ENCODE measurements around the gene ZNF18.
"Not testable (repeated sequence)": the region's sequence is repeated elsewhere in the genome, so short reads cannot be mapped to it uniquely, and the experiment has no call there.

Gene ZNF18

GRCh38 chr17:11950771-11951519 is 46.3 kb downstream of the ZNF18 start:
- Histone ChIP-seq H3K27ac (ENCODE audit: low read depth, low read length) (no peak overlapping the region), H3K27me3 (ENCODE audit: control insufficient read depth in 1 of 2, insufficient read depth in 2 of 2, low read length in 2 of 2) (no peaks in the 10 kb centered on the region), H3K9ac (ENCODE audit: low read depth in 1 of 2, low read length in 2 of 2) (no peak overlapping the region)

GRCh38 chr17:11949571-11949970 is 47.7 kb downstream of the ZNF18 start:
- not testable (repeated sequence) for H3K9ac ChIP-seq (ENCODE audit: low read depth in 1 of 2, low read length in 2 of 2); H3K36me3 ChIP-seq (ENCODE audit: control insufficient read depth in 1 of 2, insufficient read depth in 2 of 2, low read length in 2 of 2); H3K27ac ChIP-seq (ENCODE audit: low read depth, low read length); H3K27me3 ChIP-seq (ENCODE audit: control insufficient read depth in 1 of 2, insufficient read depth in 2 of 2, low read length in 2 of 2); H3K4me3 ChIP-seq (ENCODE audit: low read depth in 1 of 2, low read length in 2 of 2); H3K4me1 ChIP-seq (ENCODE audit: control insufficient read depth in 1 of 2, insufficient read depth in 2 of 2, low read length in 2 of 2)
- peaks cover 6 to 11% of the 10 kb centered on the region in 2 donors for H3K9me3 ChIP-seq (ENCODE audit: control insufficient read depth in 1 of 2, low read length in 2 of 2)

More at GRCh38 chr17:11950771-11951519, 46.3 kb downstream of the ZNF18 start:
- no peaks in the 10 kb centered on the region for H3K36me3 ChIP-seq (ENCODE audit: control insufficient read depth in 1 of 2, insufficient read depth in 2 of 2, low read length in 2 of 2)
- H3K4me3 ChIP-seq (ENCODE audit: low read depth in 1 of 2, low read length in 2 of 2), result no peak overlapping the region
- peaks cover 6 to 17% of the 10 kb centered on the region in 2 donors for H3K9me3 ChIP-seq (ENCODE audit: control insufficient read depth in 1 of 2, low read length in 2 of 2)
- no peaks in the 10 kb centered on the region for H3K4me1 ChIP-seq (ENCODE audit: control insufficient read depth in 1 of 2, insufficient read depth in 2 of 2, low read length in 2 of 2)

- H3K4me3 ChIP-seq (ENCODE audit: low read depth in 1 of 2, low read length in 2 of 2), result no peak overlapping the region
Measured at GRCh38 chr17:11948789-11949188, 48.5 kb downstream of the ZNF18 start.

GRCh38 chr17:11944587-11944986 is 52.7 kb downstream of the ZNF18 start:
- Histone ChIP-seq H3K9ac (ENCODE audit: low read depth in 1 of 2, low read length in 2 of 2) (no peak overlapping the region), H3K9me3 (ENCODE audit: control insufficient read depth in 1 of 2, low read length in 2 of 2) (no peaks in the 10 kb centered on the region), H3K27me3 (ENCODE audit: control insufficient read depth in 1 of 2, insufficient read depth in 2 of 2, low read length in 2 of 2) (no peaks in the 10 kb centered on the region), H3K36me3 (ENCODE audit: control insufficient read depth in 1 of 2, insufficient read depth in 2 of 2, low read length in 2 of 2) (no peaks in the 10 kb centered on the region), H3K4me1 (ENCODE audit: control insufficient read depth in 1 of 2, insufficient read depth in 2 of 2, low read length in 2 of 2) (no peaks in the 10 kb centered on the region), H3K27ac (ENCODE audit: low read depth, low read length) (no peak overlapping the region), H3K4me3 (ENCODE audit: low read depth in 1 of 2, low read length in 2 of 2) (no peak overlapping the region)

More at GRCh38 chr17:11948789-11949188, 48.5 kb downstream of the ZNF18 start:
- no peaks in the 10 kb centered on the region for H3K36me3 ChIP-seq (ENCODE audit: control insufficient read depth in 1 of 2, insufficient read depth in 2 of 2, low read length in 2 of 2)
- no peak overlapping the region for H3K27ac ChIP-seq (ENCODE audit: low read depth, low read length)
- no peaks in the 10 kb centered on the region for H3K4me1 ChIP-seq (ENCODE audit: control insufficient read depth in 1 of 2, insufficient read depth in 2 of 2, low read length in 2 of 2)
- H3K9ac ChIP-seq (ENCODE audit: low read depth in 1 of 2, low read length in 2 of 2), result no peak overlapping the region
- no peaks in the 10 kb centered on the region for H3K27me3 ChIP-seq (ENCODE audit: control insufficient read depth in 1 of 2, insufficient read depth in 2 of 2, low read length in 2 of 2)
- H3K9me3 ChIP-seq (ENCODE audit: control insufficient read depth in 1 of 2, low read length in 2 of 2), result peaks cover 5 to 8% of the 10 kb centered on the region in 2 donors

- no peak overlapping the region for H3K27ac ChIP-seq (ENCODE audit: low read depth, low read length)
- no peaks in the 10 kb centered on the region for H3K27me3 ChIP-seq (ENCODE audit: control insufficient read depth in 1 of 2, insufficient read depth in 2 of 2, low read length in 2 of 2)
- H3K9me3 ChIP-seq (ENCODE audit: control insufficient read depth in 1 of 2, low read length in 2 of 2), result no peaks in the 10 kb centered on the region
- H3K36me3 ChIP-seq (ENCODE audit: control insufficient read depth in 1 of 2, insufficient read depth in 2 of 2, low read length in 2 of 2), result no peaks in the 10 kb centered on the region
- no peaks in the 10 kb centered on the region for H3K4me1 ChIP-seq (ENCODE audit: control insufficient read depth in 1 of 2, insufficient read depth in 2 of 2, low read length in 2 of 2)
- no peak overlapping the region for H3K9ac ChIP-seq (ENCODE audit: low read depth in 1 of 2, low read length in 2 of 2)
- no peak overlapping the region for H3K4me3 ChIP-seq (ENCODE audit: low read depth in 1 of 2, low read length in 2 of 2)
Measured at GRCh38 chr17:11943759-11944347, 53.4 kb downstream of the ZNF18 start.

GRCh38 chr17:11943086-11943485 is 54.2 kb downstream of the ZNF18 start:
- H3K4me1 ChIP-seq (ENCODE audit: control insufficient read depth in 1 of 2, insufficient read depth in 2 of 2, low read length in 2 of 2); H3K27me3 ChIP-seq (ENCODE audit: control insufficient read depth in 1 of 2, insufficient read depth in 2 of 2, low read length in 2 of 2); H3K4me3 ChIP-seq (ENCODE audit: low read depth in 1 of 2, low read length in 2 of 2); H3K9me3 ChIP-seq (ENCODE audit: control insufficient read depth in 1 of 2, low read length in 2 of 2); H3K27ac ChIP-seq (ENCODE audit: low read depth, low read length); H3K9ac ChIP-seq (ENCODE audit: low read depth in 1 of 2, low read length in 2 of 2); H3K36me3 ChIP-seq (ENCODE audit: control insufficient read depth in 1 of 2, insufficient read depth in 2 of 2, low read length in 2 of 2): not testable (repeated sequence)

- Histone ChIP-seq H3K36me3 (ENCODE audit: control insufficient read depth in 1 of 2, insufficient read depth in 2 of 2, low read length in 2 of 2) (no peaks in the 10 kb centered on the region), H3K27me3 (ENCODE audit: control insufficient read depth in 1 of 2, insufficient read depth in 2 of 2, low read length in 2 of 2) (no peaks in the 10 kb centered on the region), H3K9ac (ENCODE audit: low read depth in 1 of 2, low read length in 2 of 2) (no peak overlapping the region)
Measured at GRCh38 chr17:11940904-11941303, 56.4 kb downstream of the ZNF18 start.

GRCh38 chr17:11935734-11936406 is 61.4 kb downstream of the ZNF18 start:
- no peaks in the 10 kb centered on the region for H3K4me1 ChIP-seq (ENCODE audit: control insufficient read depth in 1 of 2, insufficient read depth in 2 of 2, low read length in 2 of 2)
- no peaks in the 10 kb centered on the region for H3K36me3 ChIP-seq (ENCODE audit: control insufficient read depth in 1 of 2, insufficient read depth in 2 of 2, low read length in 2 of 2)
- H3K9ac ChIP-seq (ENCODE audit: low read depth in 1 of 2, low read length in 2 of 2), result no peak overlapping the region

More at GRCh38 chr17:11940904-11941303, 56.4 kb downstream of the ZNF18 start:
- no peak overlapping the region for H3K4me3 ChIP-seq (ENCODE audit: low read depth in 1 of 2, low read length in 2 of 2)
- no peaks in the 10 kb centered on the region for H3K9me3 ChIP-seq (ENCODE audit: control insufficient read depth in 1 of 2, low read length in 2 of 2)
- no peak overlapping the region for H3K27ac ChIP-seq (ENCODE audit: low read depth, low read length)
- no peaks in the 10 kb centered on the region for H3K4me1 ChIP-seq (ENCODE audit: control insufficient read depth in 1 of 2, insufficient read depth in 2 of 2, low read length in 2 of 2)

GRCh38 chr17:11932337-11932898 is 64.9 kb downstream of the ZNF18 start:
- Histone ChIP-seq H3K27me3 (ENCODE audit: control insufficient read depth in 1 of 2, insufficient read depth in 2 of 2, low read length in 2 of 2) (no peaks in the 10 kb centered on the region), H3K36me3 (ENCODE audit: control insufficient read depth in 1 of 2, insufficient read depth in 2 of 2, low read length in 2 of 2) (no peaks in the 10 kb centered on the region), H3K27ac (ENCODE audit: low read depth, low read length) (no peak overlapping the region), H3K4me1 (ENCODE audit: control insufficient read depth in 1 of 2, insufficient read depth in 2 of 2, low read length in 2 of 2) (no peaks in the 10 kb centered on the region), H3K9me3 (ENCODE audit: control insufficient read depth in 1 of 2, low read length in 2 of 2) (no peaks in the 10 kb centered on the region), H3K9ac (ENCODE audit: low read depth in 1 of 2, low read length in 2 of 2) (no peak overlapping the region), H3K4me3 (ENCODE audit: low read depth in 1 of 2, low read length in 2 of 2) (no peak overlapping the region)

More at GRCh38 chr17:11935734-11936406, 61.4 kb downstream of the ZNF18 start:
- no peaks in the 10 kb centered on the region for H3K9me3 ChIP-seq (ENCODE audit: control insufficient read depth in 1 of 2, low read length in 2 of 2)
- H3K4me3 ChIP-seq (ENCODE audit: low read depth in 1 of 2, low read length in 2 of 2), result no peak overlapping the region
- no peak overlapping the region for H3K27ac ChIP-seq (ENCODE audit: low read depth, low read length)
- H3K27me3 ChIP-seq (ENCODE audit: control insufficient read depth in 1 of 2, insufficient read depth in 2 of 2, low read length in 2 of 2), result no peaks in the 10 kb centered on the region

- Histone ChIP-seq H3K9me3 (ENCODE audit: control insufficient read depth in 1 of 2, low read length in 2 of 2) (no peaks in the 10 kb centered on the region), H3K4me3 (ENCODE audit: low read depth in 1 of 2, low read length in 2 of 2) (no peak overlapping the region), H3K9ac (ENCODE audit: low read depth in 1 of 2, low read length in 2 of 2) (no peak overlapping the region), H3K27ac (ENCODE audit: low read depth, low read length) (no peak overlapping the region), H3K36me3 (ENCODE audit: control insufficient read depth in 1 of 2, insufficient read depth in 2 of 2, low read length in 2 of 2) (no peaks in the 10 kb centered on the region), H3K27me3 (ENCODE audit: control insufficient read depth in 1 of 2, insufficient read depth in 2 of 2, low read length in 2 of 2) (no peaks in the 10 kb centered on the region), H3K4me1 (ENCODE audit: control insufficient read depth in 1 of 2, insufficient read depth in 2 of 2, low read length in 2 of 2) (no peaks in the 10 kb centered on the region)
Measured at GRCh38 chr17:11928436-11928835, 68.8 kb downstream of the ZNF18 start.

Measured in duodenal mucosa (tissue), 2 donors.